Activated T-cell treated with anti-CD3 and anti-CD28 coated beads, Interleukin-2, amount 50 U/mL, for 72 hours (primary cell): ENCODE measurements around the gene NOA1. TPM values are rescaled to one million over a fixed set of nuclear protein-coding genes. Genes with fewer than 3 reads are reported as not detected.

Experiments used
- ATAC-seq, 2 donors: fragments of 150-1000 bp; cut with Tn5 transposase; replicated peaks in 1 of 2; 2 replicates each; pipeline ENCODE4 v1.10.0; 2021; ENCODE audit warnings: moderate library complexity in 2 of 2, mild to moderate bottlenecking in 1 of 2
- DNase-seq, 2 donors: peaks; one replicate each; pipeline ENCODE4 v3.0.0; 2021 to 2022; ENCODE audit warnings: mixed read lengths in 1 of 2
- H3K27ac Mint-ChIP-seq: one replicate; pipeline ENCODE4 v1.8.0; 2022; ENCODE audit warnings: mild to moderate bottlenecking, moderate library complexity, mixed read lengths
- H3K27me3 Mint-ChIP-seq: one replicate; pipeline ENCODE4 v1.8.0; 2022; ENCODE audit warnings: low read depth, mixed read lengths
- H3K36me3 Mint-ChIP-seq, 2 donors: one replicate each; pipeline ENCODE4 v1.8.0; 2022; ENCODE audit warnings: mixed read lengths in 2 of 2, mild to moderate bottlenecking in 1 of 2; ENCODE audit not compliant: insufficient read depth in 2 of 2
- H3K4me1 Mint-ChIP-seq: one replicate; pipeline ENCODE4 v1.8.0; 2022; ENCODE audit warnings: low read depth, mixed read lengths
- H3K4me3 Mint-ChIP-seq, 2 donors: one replicate each; pipeline ENCODE4 v1.8.0; 2022; ENCODE audit warnings: mild to moderate bottlenecking in 2 of 2, mixed read lengths in 2 of 2, moderate library complexity in 2 of 2
- H3K9me3 Mint-ChIP-seq, 2 donors: one replicate each; pipeline ENCODE4 v1.8.0; 2022; ENCODE audit warnings: mixed read lengths in 2 of 2
- total RNA-seq, 2 donors: library from RNA; stranded (reverse); gene quantifications; one replicate each; pipeline ENCODE4 v1.2.3, GENCODE V29; 2022

Gene NOA1
- total RNA-seq, 2 donors from 2014 or later: 32.1 to 34.1 TPM

- peak within 1 kb of the TSS; percentile 99 for H3K4me3 Mint-ChIP-seq
- peak within 1 kb of the TSS; percentile 98 for H3K27ac Mint-ChIP-seq
- ATAC-seq (peak; percentile 56 to 57), DNase-seq (peak; percentile 94 to 95)
- H3K36me3 Mint-ChIP-seq: peaks cover 13 to 34% of the 10 kb centered on the region in 2 donors
- H3K27me3 Mint-ChIP-seq: no peaks in the 10 kb centered on the region
- H3K9me3 Mint-ChIP-seq: peaks cover 0 to 2% of the 10 kb centered on the region in 2 donors
- H3K4me1 Mint-ChIP-seq: peaks cover 64% of the 10 kb centered on the region
Measured at GRCh38 chr4:56978750-56979303, 1.4 kb upstream of the NOA1 start, which contains the start of gene POLR2B. POLR2B (plus strand) TSS chr4:56978896; CDS start chr4:56978986, 90 bp downstream.

- ATAC-seq: peak; percentile 41 to 43
- Mint-ChIP-seq H3K4me1 (peaks cover 62% of the 10 kb centered on the region), H3K4me3 (peak overlapping the region; percentile 99), H3K27me3 (no peaks in the 10 kb centered on the region), H3K27ac (peak overlapping the region; percentile 98), H3K36me3 (peaks cover 29 to 50% of the 10 kb centered on the region in 2 donors), H3K9me3 (peaks cover 0 to 3% of the 10 kb centered on the region in 2 donors)
- DNase-seq: peak; percentile 60 to 61
Measured at GRCh38 chr4:56976837-56977320, 527 bp downstream of the NOA1 start.

GRCh38 chr4:56976283-56976836 lies 1.0 kb downstream of the NOA1 start:
- peaks cover 60% of the 10 kb centered on the region for H3K4me1 Mint-ChIP-seq
- peak overlapping the region; percentile 99 for H3K4me3 Mint-ChIP-seq
- peaks cover 29 to 51% of the 10 kb centered on the region in 2 donors for H3K36me3 Mint-ChIP-seq
- peak overlapping the region; percentile 85 for H3K27ac Mint-ChIP-seq
- DNase-seq: peak in 1 of 2 donors; percentile 12
- peaks cover 3% of the 10 kb centered on the region in 2 donors for H3K9me3 Mint-ChIP-seq
- peak in 1 of 2 donors; percentile 0 for ATAC-seq
- no peaks in the 10 kb centered on the region for H3K27me3 Mint-ChIP-seq

GRCh38 chr4:56973336-56973735 lies 4.1 kb downstream of the NOA1 start:
- peak overlapping the region; percentile 14 for H3K27ac Mint-ChIP-seq
- peaks cover 28 to 57% of the 10 kb centered on the region in 2 donors for H3K36me3 Mint-ChIP-seq
- no peaks in the 10 kb centered on the region for H3K27me3 Mint-ChIP-seq
- H3K4me1 Mint-ChIP-seq: peaks cover 53% of the 10 kb centered on the region
- peak overlapping the region; percentile 70 to 76 for H3K4me3 Mint-ChIP-seq
- no peak for DNase-seq
- H3K9me3 Mint-ChIP-seq: peaks cover 3% of the 10 kb centered on the region in 2 donors
- no peak for ATAC-seq

- ATAC-seq: peak; percentile 6 to 12
- Mint-ChIP-seq H3K27me3 (no peaks in the 10 kb centered on the region), H3K9me3 (peaks cover 3% of the 10 kb centered on the region in 2 donors), H3K27ac (peak overlapping the region; percentile 14), H3K4me1 (peaks cover 53% of the 10 kb centered on the region), H3K4me3 (peak overlapping the region; percentile 70 to 76), H3K36me3 (peaks cover 28 to 58% of the 10 kb centered on the region in 2 donors)
- DNase-seq: no peak
Measured at GRCh38 chr4:56972809-56973208, 4.6 kb downstream of the NOA1 start.

GRCh38 chr4:56972389-56972788 lies 5.0 kb downstream of the NOA1 start:
- DNase-seq (no peak), ATAC-seq (peak; percentile 28 to 35)
- Mint-ChIP-seq H3K27me3 (no peaks in the 10 kb centered on the region), H3K9me3 (peaks cover 3% of the 10 kb centered on the region in 2 donors), H3K4me3 (peak overlapping the region in 1 of 2 donors; percentile 76), H3K4me1 (peaks cover 53% of the 10 kb centered on the region), H3K36me3 (peaks cover 28 to 58% of the 10 kb centered on the region in 2 donors), H3K27ac (peak overlapping the region; percentile 14)

- peak overlapping the region in 1 of 2 donors; percentile 71 for H3K4me3 Mint-ChIP-seq
- H3K27ac Mint-ChIP-seq: peak overlapping the region; percentile 94
- DNase-seq (no peak), ATAC-seq (no peak)
- no peaks in the 10 kb centered on the region for H3K27me3 Mint-ChIP-seq
- H3K9me3 Mint-ChIP-seq: peaks cover 3% of the 10 kb centered on the region in 2 donors
- peaks cover 25 to 62% of the 10 kb centered on the region in 2 donors for H3K36me3 Mint-ChIP-seq
- peaks cover 53% of the 10 kb centered on the region for H3K4me1 Mint-ChIP-seq
Measured at GRCh38 chr4:56971383-56971782, 6.0 kb downstream of the NOA1 start.

GRCh38 chr4:56961107-56961500 lies 16.3 kb downstream of the NOA1 start:
- H3K4me1 Mint-ChIP-seq: peaks cover 10% of the 10 kb centered on the region
- H3K27ac Mint-ChIP-seq: no peak overlapping the region
- peaks cover 7 to 16% of the 10 kb centered on the region in 2 donors for H3K36me3 Mint-ChIP-seq
- no peaks in the 10 kb centered on the region for H3K9me3 Mint-ChIP-seq
- no peaks in the 10 kb centered on the region for H3K27me3 Mint-ChIP-seq
- DNase-seq (no peak), ATAC-seq (no peak)
- no peak overlapping the region for H3K4me3 Mint-ChIP-seq

GRCh38 chr4:56959100-56959499 lies 18.3 kb downstream of the NOA1 start:
- peaks cover 10% of the 10 kb centered on the region for H3K4me1 Mint-ChIP-seq

GRCh38 chr4:56958111-56958517 lies 19.3 kb downstream of the NOA1 start:
- H3K4me3 Mint-ChIP-seq: no peak overlapping the region
- H3K27ac Mint-ChIP-seq: peak overlapping the region; percentile 61
- H3K9me3 Mint-ChIP-seq: no peaks in the 10 kb centered on the region
- H3K27me3 Mint-ChIP-seq: no peaks in the 10 kb centered on the region
- ATAC-seq (no peak), DNase-seq (no peak)
- H3K4me1 Mint-ChIP-seq: peaks cover 10% of the 10 kb centered on the region
- H3K36me3 Mint-ChIP-seq: peaks cover 2 to 7% of the 10 kb centered on the region in 2 donors

More at GRCh38 chr4:56959100-56959499, 18.3 kb downstream of the NOA1 start:
- H3K4me3 Mint-ChIP-seq: no peak overlapping the region
- no peaks in the 10 kb centered on the region for H3K9me3 Mint-ChIP-seq
- no peaks in the 10 kb centered on the region for H3K27me3 Mint-ChIP-seq
- ATAC-seq (no peak), DNase-seq (no peak)
- H3K27ac Mint-ChIP-seq: no peak overlapping the region
- H3K36me3 Mint-ChIP-seq: peaks cover 2 to 10% of the 10 kb centered on the region in 2 donors

- no peaks in the 10 kb centered on the region for H3K36me3 Mint-ChIP-seq
- no peaks in the 10 kb centered on the region for H3K4me1 Mint-ChIP-seq
- ATAC-seq (no peak), DNase-seq (no peak)
- no peaks in the 10 kb centered on the region for H3K9me3 Mint-ChIP-seq
- H3K27ac Mint-ChIP-seq: no peak overlapping the region
- H3K27me3 Mint-ChIP-seq: no peaks in the 10 kb centered on the region
- H3K4me3 Mint-ChIP-seq: no peak overlapping the region
Measured at GRCh38 chr4:56953680-56954520, 23.5 kb downstream of the NOA1 start.

GRCh38 chr4:56941403-56941802 lies 36.0 kb downstream of the NOA1 start:
- Mint-ChIP-seq H3K27me3 (no peaks in the 10 kb centered on the region), H3K4me3 (no peak overlapping the region), H3K36me3 (peaks cover 7 to 9% of the 10 kb centered on the region in 2 donors), H3K27ac (peak overlapping the region; percentile 46), H3K9me3 (no peaks in the 10 kb centered on the region), H3K4me1 (peaks cover 10% of the 10 kb centered on the region)
- no peak for ATAC-seq
- DNase-seq: no peak

GRCh38 chr4:56940971-56941370 lies 36.4 kb downstream of the NOA1 start:
- DNase-seq (no peak), ATAC-seq (no peak)
- no peaks in the 10 kb centered on the region for H3K27me3 Mint-ChIP-seq
- H3K4me3 Mint-ChIP-seq: no peak overlapping the region
- peaks cover 10% of the 10 kb centered on the region for H3K4me1 Mint-ChIP-seq
- peaks cover 7 to 9% of the 10 kb centered on the region in 2 donors for H3K36me3 Mint-ChIP-seq
- peak overlapping the region; percentile 46 for H3K27ac Mint-ChIP-seq
- no peaks in the 10 kb centered on the region for H3K9me3 Mint-ChIP-seq
